OCI-LY3 (cell line): ENCODE measurements around the gene MED29.

Experiments
- H2AFZ ChIP-seq: fragments of 200-600, 300-600 bp; shearing (Covaris generic); 2 replicates; pipeline ENCODE4 v1.6.0; 2014; ENCODE audit warnings: antibody characterized with exemption, low read depth, low read length
- H3K27ac ChIP-seq: fragments of 200-600, 300-600 bp; sonication (generic); 2 replicates; pipeline ENCODE4 v1.5.1; 2014; ENCODE audit warnings: mild to moderate bottlenecking, low read length, moderate library complexity, mixed read lengths
- H3K27me3 ChIP-seq: fragments of 200-600, 300-600 bp; sonication (generic); 2 replicates; pipeline ENCODE4 v1.6.1; 2014; ENCODE audit warnings: low read depth, low read length, mixed read lengths
- H3K36me3 ChIP-seq: fragments of 200-600, 300-600 bp; sonication (generic); replicated peaks from 2 replicates; pipeline ENCODE3; 2014; ENCODE audit warnings: low read depth, low read length, mixed read lengths
- H3K4me1 ChIP-seq: fragments of 300-600, 200-600 bp; sonication (generic); 2 replicates; pipeline ENCODE4 v1.6.1; 2014; ENCODE audit warnings: low read length, mixed read lengths
- H3K4me2 ChIP-seq: fragments of 200-600, 300-600 bp; sonication (generic); 2 replicates; pipeline ENCODE4 v1.6.1; 2014; ENCODE audit warnings: low read length, mixed read lengths
- H3K4me3 ChIP-seq: fragments of 300-600, 200-600 bp; sonication (generic); 2 replicates; pipeline ENCODE4 v1.5.1; 2014; ENCODE audit warnings: antibody characterized with exemption, mild to moderate bottlenecking, low read length, moderate library complexity
- H3K79me2 ChIP-seq: fragments of 300-600, 200-600 bp; shearing (Covaris generic); 2 replicates; pipeline ENCODE4 v1.6.1; 2014; ENCODE audit warnings: mild to moderate bottlenecking, low read length, mixed read lengths
- H3K9ac ChIP-seq: fragments of 300-600, 200-600 bp; shearing (Covaris generic); 2 replicates; pipeline ENCODE4 v1.6.0; 2014; ENCODE audit warnings: mild to moderate bottlenecking, low read length, moderate library complexity
- H3K9me3 ChIP-seq: fragments of 200-600, 300-600 bp; shearing (Covaris generic); 2 replicates; pipeline ENCODE4 v1.6.1; 2014; ENCODE audit warnings: low read length, mixed read lengths; ENCODE audit not compliant: insufficient read depth
- H4K20me1 ChIP-seq: fragments of 200-600, 300-600 bp; sonication (generic); 2 replicates; pipeline ENCODE4 v1.6.1; 2016; ENCODE audit warnings: low read length, mixed read lengths; ENCODE audit not compliant: insufficient read depth
- EZH2phosphoT487 ChIP-seq: fragments of 200-600 bp; shearing (Covaris generic); IDR thresholded peaks from 2 replicates; pipeline ENCODE4 v1.6.1; 2018; ENCODE audit warnings: antibody characterized with exemption, mixed run types, low read depth
- TF ChIP-seq, protein P1 (sequence below): fragments of 200-600, 300-600 bp; sonication (generic); IDR thresholded peaks from 2 replicates; pipeline ENCODE4 v1.5.1; 2014; ENCODE audit warnings: antibody characterized with exemption, low read length, low read depth

MED29 gene

GRCh38 chr19:39446365-39447084 lies 55.3 kb downstream of the MED29 start:
- peaks cover 46% of the 10 kb centered on the region for H3K4me1 ChIP-seq
- no peaks in the 10 kb centered on the region for H3K27me3 ChIP-seq
- peaks cover 40% of the 10 kb centered on the region for H4K20me1 ChIP-seq
- peak overlapping the region; percentile 98 for H3K9ac ChIP-seq
- H2AFZ ChIP-seq, result no peak overlapping the region
- peaks cover 37% of the 10 kb centered on the region for H3K36me3 ChIP-seq
- TF ChIP-seq, protein P1, sequence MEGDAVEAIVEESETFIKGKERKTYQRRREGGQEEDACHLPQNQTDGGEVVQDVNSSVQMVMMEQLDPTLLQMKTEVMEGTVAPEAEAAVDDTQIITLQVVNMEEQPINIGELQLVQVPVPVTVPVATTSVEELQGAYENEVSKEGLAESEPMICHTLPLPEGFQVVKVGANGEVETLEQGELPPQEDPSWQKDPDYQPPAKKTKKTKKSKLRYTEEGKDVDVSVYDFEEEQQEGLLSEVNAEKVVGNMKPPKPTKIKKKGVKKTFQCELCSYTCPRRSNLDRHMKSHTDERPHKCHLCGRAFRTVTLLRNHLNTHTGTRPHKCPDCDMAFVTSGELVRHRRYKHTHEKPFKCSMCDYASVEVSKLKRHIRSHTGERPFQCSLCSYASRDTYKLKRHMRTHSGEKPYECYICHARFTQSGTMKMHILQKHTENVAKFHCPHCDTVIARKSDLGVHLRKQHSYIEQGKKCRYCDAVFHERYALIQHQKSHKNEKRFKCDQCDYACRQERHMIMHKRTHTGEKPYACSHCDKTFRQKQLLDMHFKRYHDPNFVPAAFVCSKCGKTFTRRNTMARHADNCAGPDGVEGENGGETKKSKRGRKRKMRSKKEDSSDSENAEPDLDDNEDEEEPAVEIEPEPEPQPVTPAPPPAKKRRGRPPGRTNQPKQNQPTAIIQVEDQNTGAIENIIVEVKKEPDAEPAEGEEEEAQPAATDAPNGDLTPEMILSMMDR, result no peak
- TF ChIP-seq EZH2phosphoT487, result no peak
- H3K27ac ChIP-seq, result peak overlapping the region; percentile 85
- H3K4me3 ChIP-seq, result peak overlapping the region; percentile 92
- no peaks in the 10 kb centered on the region for H3K9me3 ChIP-seq
- peaks cover 72% of the 10 kb centered on the region for H3K79me2 ChIP-seq
- peak overlapping the region; percentile 95 for H3K4me2 ChIP-seq

DNA sequence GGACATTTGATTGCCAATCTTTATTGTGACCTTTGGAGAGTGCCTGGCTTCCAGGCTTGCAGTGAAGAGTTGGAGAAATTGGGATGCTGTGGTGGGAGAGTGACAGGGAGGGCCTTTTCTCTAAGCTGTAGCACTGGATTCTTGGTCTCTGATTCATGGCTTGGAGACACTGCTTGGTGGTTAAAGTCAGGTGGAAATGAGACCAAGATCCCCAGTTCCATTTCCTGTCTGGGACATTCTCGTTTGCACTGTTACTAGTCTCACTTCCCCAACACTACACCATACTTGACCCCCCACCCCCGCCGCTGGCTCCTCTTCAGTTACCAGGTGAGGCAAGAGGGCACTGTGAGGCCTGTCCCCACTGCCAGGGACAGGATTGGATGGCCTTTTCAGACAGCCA lies 57.1 kb downstream of the MED29 start:
- Histone ChIP-seq H3K4me1 (peaks cover 40% of the 10 kb centered on the region), H2AFZ (no peak overlapping the region), H4K20me1 (peaks cover 57% of the 10 kb centered on the region), H3K9me3 (no peaks in the 10 kb centered on the region), H3K4me2 (peak overlapping the region; percentile 95), H3K9ac (peak overlapping the region; percentile 48; the same call in 1 of the 2 replicates), H3K27me3 (no peaks in the 10 kb centered on the region), H3K79me2 (peaks cover 89% of the 10 kb centered on the region), H3K27ac (peak overlapping the region; percentile 78), H3K36me3 (peaks cover 53% of the 10 kb centered on the region), H3K4me3 (peak overlapping the region; percentile 58)
- no peak for TF ChIP-seq EZH2phosphoT487
- TF ChIP-seq, protein P1, result no peak

DNA sequence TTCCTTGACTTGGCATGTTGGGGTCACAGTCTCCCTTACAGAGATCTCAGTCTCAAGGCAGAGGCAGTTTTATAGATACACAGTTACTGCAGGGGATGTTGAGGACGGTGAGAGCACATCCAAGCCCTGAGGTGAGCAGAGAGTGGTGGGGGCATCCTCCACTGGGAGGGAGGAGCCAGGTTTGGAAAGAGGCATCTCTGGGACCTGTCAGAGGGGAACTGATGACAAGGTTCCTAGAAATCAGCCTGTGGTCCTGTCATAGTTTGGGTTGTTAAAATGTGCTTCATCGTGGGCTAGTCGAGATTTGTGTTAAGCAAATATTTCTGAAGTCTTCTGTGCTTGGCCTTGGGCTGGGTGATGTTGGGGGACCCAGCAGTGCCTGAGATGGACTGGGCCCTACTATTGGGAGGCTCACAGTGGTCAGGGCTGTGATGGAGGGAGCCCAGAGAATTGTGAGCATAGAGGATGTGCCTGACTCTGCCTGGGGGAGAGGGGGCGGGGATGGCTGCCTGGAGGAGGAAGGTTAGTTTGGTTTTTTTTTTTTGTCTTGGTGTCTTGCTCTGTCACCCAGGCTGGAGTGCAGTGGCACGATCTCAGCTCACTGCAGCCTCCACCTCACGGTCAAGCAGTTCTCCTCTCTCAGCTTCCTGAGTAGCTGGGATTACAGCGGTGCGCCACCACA lies 58.1 kb downstream of the MED29 start:
- no peak overlapping the region for H2AFZ ChIP-seq
- H3K79me2 ChIP-seq, result peaks cover 97% of the 10 kb centered on the region
- H3K27ac ChIP-seq, result peak overlapping the region; percentile 5; the same call in 1 of the 2 replicates
- TF ChIP-seq EZH2phosphoT487, result no peak
- TF ChIP-seq, protein P1, result no peak
- H3K9me3 ChIP-seq, result no peaks in the 10 kb centered on the region
- no peaks in the 10 kb centered on the region for H3K27me3 ChIP-seq
- H3K4me1 ChIP-seq, result peaks cover 40% of the 10 kb centered on the region
- peak overlapping the region; percentile 32 for H3K4me2 ChIP-seq
- peak overlapping the region; percentile 29; the same call in 1 of the 2 replicates for H3K4me3 ChIP-seq
- peaks cover 59% of the 10 kb centered on the region for H4K20me1 ChIP-seq
- H3K9ac ChIP-seq, result no peak overlapping the region
- peaks cover 59% of the 10 kb centered on the region for H3K36me3 ChIP-seq
